Upper lobe of left lung (tissue), 4 donors: Measurements from ENCODE around the gene GABRE.

ENCODE experiments used
- CTCF ChIP-seq, 6 experiments: fragments of 450-650 bp in 4 of 6; fragments of 200-600 bp in 2 of 6; sonication (generic) in 2 of 6; IDR thresholded peaks; one replicate each; pipeline ENCODE4 v1.5.1; 2016 to 2019; ENCODE audit warnings: antibody characterized with exemption in 6 of 6
- EP300 ChIP-seq, 4 donors: sonication (generic); formaldehyde crosslinking; IDR thresholded peaks; one replicate each; pipeline ENCODE4 v1.5.1; 2017; ENCODE audit warnings: antibody characterized with exemption in 4 of 4, control low read depth in 2 of 4

GRCh38 chrX:151973851-151974335, 583 bp downstream of the GABRE start:
- TF ChIP-seq EP300 (IDR thresholded peaks at IDR 0.05) (no peak), CTCF (IDR thresholded peaks at IDR 0.05) (no peak)
